Measurements from ENCODE around the gene TRIM17. TPM values are rescaled to one million over a fixed set of nuclear protein-coding genes. Genes with fewer than 3 reads are reported as not detected.

TRIM17 gene
- polyA plus RNA-seq, 3 donors, result not detected

- H3K36me3 Mint-ChIP-seq, result no peaks in the 10 kb centered on the region
- H2AFZ ChIP-seq (ENCODE audit: insufficient read depth, low read depth, low read length, poor library complexity, severe bottlenecking), result no peak overlapping the region
- DNase-seq, result no peak
- no peak overlapping the region for H3K4me3 ChIP-seq (replicated peaks in 1 of 3; ENCODE audit: low read depth in 2 of 3, low read length in 3 of 3)
- H3K27ac ChIP-seq (ENCODE audit: low read depth in 1 of 2, low read length in 2 of 2), result no peak overlapping the region
- no peak overlapping the region for H3K4me2 ChIP-seq (replicated peaks; ENCODE audit: extremely low read depth, low read length, poor library complexity, severe bottlenecking)
- H3K36me3 ChIP-seq (replicated peaks in 1 of 2; ENCODE audit: control insufficient read depth in 1 of 2, insufficient read depth in 2 of 2, low read length in 2 of 2), result no peaks in the 10 kb centered on the region
- no peaks in the 10 kb centered on the region for H3K4me1 Mint-ChIP-seq
- H3K4me1 ChIP-seq (ENCODE audit: control insufficient read depth in 1 of 2, insufficient read depth in 2 of 2, low read length in 2 of 2), result no peaks in the 10 kb centered on the region
- WGBS (ENCODE audit: insufficient coverage), result 97% methylated on average over 9 of the region's 12 CpGs
- no peaks in the 10 kb centered on the region for H3K9me3 ChIP-seq (replicated peaks in 1 of 2; ENCODE audit: control insufficient read depth in 1 of 2, insufficient read depth in 1 of 2, low read length in 2 of 2)
- H3K27me3 ChIP-seq (ENCODE audit: control insufficient read depth in 2 of 2, insufficient read depth in 2 of 2, low read length in 2 of 2), result no peaks in the 10 kb centered on the region
- no peaks in the 10 kb centered on the region for H3K79me2 ChIP-seq (ENCODE audit: insufficient read depth, low read length)
- H3K27ac Mint-ChIP-seq, result no peak overlapping the region
- H3K9ac ChIP-seq (ENCODE audit: insufficient read depth, low read length, poor library complexity, severe bottlenecking), result no peak overlapping the region
- H4K20me1 ChIP-seq (ENCODE audit: insufficient read depth, low read length), result no peaks in the 10 kb centered on the region
- H3K9me3 Mint-ChIP-seq, result no peaks in the 10 kb centered on the region
- TF ChIP-seq CTCF (IDR thresholded peaks at IDR 0.05), result no peak
- intact Hi-C loops (cut with micrococcal nuclease), result loop anchor here in 1 of 2 donors (10.0 kb wide), 1 partner anchor 339 kb away; no protein-coding TSS in a partner anchor
- no peak overlapping the region for H3K4me3 Mint-ChIP-seq
- peaks cover 0 to 4% (median 4%) of the 10 kb centered on the region in 3 donors for H3K27me3 Mint-ChIP-seq (ENCODE audit: low read depth in 3 of 3)
These were observed 52.5 kb downstream of the TRIM17 start for GRCh38 chr1:228364068-228364705.

GRCh38 chr1:228363686-228364067 lies 53.0 kb downstream of the TRIM17 start:
- H3K4me2 ChIP-seq (replicated peaks; ENCODE audit: extremely low read depth, low read length, poor library complexity, severe bottlenecking), result no peak overlapping the region
- H3K27me3 Mint-ChIP-seq (ENCODE audit: low read depth in 3 of 3), result peaks cover 0 to 4% (median 1%) of the 10 kb centered on the region in 3 donors
- no peaks in the 10 kb centered on the region for H3K4me1 Mint-ChIP-seq
- no peak for TF ChIP-seq CTCF (IDR thresholded peaks at IDR 0.05)
- no peak overlapping the region for H3K27ac ChIP-seq (ENCODE audit: low read depth in 1 of 2, low read length in 2 of 2)
- no peak overlapping the region for H3K4me3 ChIP-seq (replicated peaks in 1 of 3; ENCODE audit: low read depth in 2 of 3, low read length in 3 of 3)
- H3K27ac Mint-ChIP-seq, result no peak overlapping the region
- no peak overlapping the region for H3K9ac ChIP-seq (ENCODE audit: insufficient read depth, low read length, poor library complexity, severe bottlenecking)
- intact Hi-C loops (cut with micrococcal nuclease), result loop anchor here in 1 of 2 donors (10.0 kb wide), 1 partner anchor 339 kb away; no protein-coding TSS in a partner anchor
- no peaks in the 10 kb centered on the region for H3K9me3 Mint-ChIP-seq
- no peak for DNase-seq
- H3K27me3 ChIP-seq (ENCODE audit: control insufficient read depth in 2 of 2, insufficient read depth in 2 of 2, low read length in 2 of 2), result no peaks in the 10 kb centered on the region
- H3K4me3 Mint-ChIP-seq, result no peak overlapping the region
- H2AFZ ChIP-seq (ENCODE audit: insufficient read depth, low read depth, low read length, poor library complexity, severe bottlenecking), result no peak overlapping the region
- WGBS (ENCODE audit: insufficient coverage), result 86% methylated on average over 9 of the region's 9 CpGs
- no peaks in the 10 kb centered on the region for H4K20me1 ChIP-seq (ENCODE audit: insufficient read depth, low read length)
- H3K36me3 ChIP-seq (replicated peaks in 1 of 2; ENCODE audit: control insufficient read depth in 1 of 2, insufficient read depth in 2 of 2, low read length in 2 of 2), result no peaks in the 10 kb centered on the region
- no peaks in the 10 kb centered on the region for H3K9me3 ChIP-seq (replicated peaks in 1 of 2; ENCODE audit: control insufficient read depth in 1 of 2, insufficient read depth in 1 of 2, low read length in 2 of 2)
- H3K36me3 Mint-ChIP-seq, result no peaks in the 10 kb centered on the region
- H3K4me1 ChIP-seq (ENCODE audit: control insufficient read depth in 1 of 2, insufficient read depth in 2 of 2, low read length in 2 of 2), result no peaks in the 10 kb centered on the region
- H3K79me2 ChIP-seq (ENCODE audit: insufficient read depth, low read length), result no peaks in the 10 kb centered on the region
